Jurkat, Clone E6-1 (cell line): ENCODE measurements around the gene MON1A. TPM values are rescaled to one million over a fixed set of nuclear protein-coding genes. Genes with fewer than 3 reads are reported as not detected.
"Not testable (repeated sequence)": the region's sequence is repeated elsewhere in the genome, so short reads cannot be mapped to it uniquely, and the experiment has no call there.

Experiments used
- DNase-seq: peaks from one replicate; pipeline ENCODE4 v3.0.0-alpha.2; 2011; ENCODE audit warnings: low read depth, low spot score
- H3K4me3 ChIP-seq: 2 replicates; pipeline ENCODE4 v1.5.1; 2011; ENCODE audit warnings: mild to moderate bottlenecking, low read length, control low read depth, moderate library complexity
- polyA plus RNA-seq: library from polyadenylated mRNA; unstranded; fragments of >200 nt; gene quantifications from one replicate; pipeline ENCODE4 v1.2.1, GENCODE V29; 2012; ENCODE audit warnings: missing spikeins; ENCODE audit not compliant: insufficient read length, insufficient read depth

The MON1A gene, protein sequence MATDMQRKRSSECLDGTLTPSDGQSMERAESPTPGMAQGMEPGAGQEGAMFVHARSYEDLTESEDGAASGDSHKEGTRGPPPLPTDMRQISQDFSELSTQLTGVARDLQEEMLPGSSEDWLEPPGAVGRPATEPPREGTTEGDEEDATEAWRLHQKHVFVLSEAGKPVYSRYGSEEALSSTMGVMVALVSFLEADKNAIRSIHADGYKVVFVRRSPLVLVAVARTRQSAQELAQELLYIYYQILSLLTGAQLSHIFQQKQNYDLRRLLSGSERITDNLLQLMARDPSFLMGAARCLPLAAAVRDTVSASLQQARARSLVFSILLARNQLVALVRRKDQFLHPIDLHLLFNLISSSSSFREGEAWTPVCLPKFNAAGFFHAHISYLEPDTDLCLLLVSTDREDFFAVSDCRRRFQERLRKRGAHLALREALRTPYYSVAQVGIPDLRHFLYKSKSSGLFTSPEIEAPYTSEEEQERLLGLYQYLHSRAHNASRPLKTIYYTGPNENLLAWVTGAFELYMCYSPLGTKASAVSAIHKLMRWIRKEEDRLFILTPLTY
- polyA plus RNA-seq: 14.8 TPM

DNA sequence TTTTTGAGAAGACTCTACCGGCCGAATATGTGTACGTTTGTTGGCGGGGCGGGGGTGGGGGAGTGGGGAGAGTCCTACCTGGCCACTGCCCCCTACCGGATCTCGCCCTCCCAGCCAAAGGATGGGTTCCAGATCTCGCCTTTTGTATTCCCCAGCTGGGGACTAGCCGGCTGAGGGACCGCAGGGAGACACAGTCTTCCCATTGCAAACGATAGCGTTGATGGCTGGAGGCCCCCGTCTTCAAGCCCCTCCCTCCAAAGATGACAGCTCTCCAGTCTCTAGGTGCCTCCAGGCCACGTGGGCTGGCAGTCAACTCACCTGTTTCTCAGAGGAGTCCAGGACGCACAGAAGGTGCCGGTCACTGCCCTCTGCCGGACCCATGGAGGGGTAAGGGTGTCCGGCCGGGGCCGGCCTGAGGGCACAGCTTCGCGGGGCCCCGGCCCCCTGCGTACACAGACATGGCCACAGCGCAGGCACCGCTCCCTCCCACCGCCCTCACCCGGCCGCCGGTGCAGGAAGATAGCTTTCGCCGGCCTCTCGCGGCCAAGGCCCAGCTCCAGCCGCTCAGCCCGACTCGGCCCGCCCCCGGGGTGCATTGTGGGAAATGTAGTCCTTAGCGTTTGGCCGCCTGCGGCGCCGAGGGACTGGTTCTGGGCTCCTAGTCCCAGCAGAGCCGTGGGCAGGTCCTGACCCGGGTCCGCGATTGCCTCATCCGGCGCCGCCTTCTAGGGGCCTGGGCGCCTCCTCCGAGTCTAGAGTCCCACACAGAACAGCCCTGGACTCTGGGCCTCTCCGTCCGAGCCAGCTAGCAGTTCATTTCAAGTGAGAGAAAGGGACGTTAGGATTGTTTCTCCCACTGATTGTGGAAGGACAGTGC lies at the start of gene MON1A:
Gene MON1A, minus strand, starts transcription at position 521 of the 877 bp plus-strand sequence. CDS start 16,465 bp downstream, outside the sequence.
- peak within 1 kb of the TSS; percentile 88 for H3K4me3 ChIP-seq
- DNase-seq: peak; percentile 35

DNA sequence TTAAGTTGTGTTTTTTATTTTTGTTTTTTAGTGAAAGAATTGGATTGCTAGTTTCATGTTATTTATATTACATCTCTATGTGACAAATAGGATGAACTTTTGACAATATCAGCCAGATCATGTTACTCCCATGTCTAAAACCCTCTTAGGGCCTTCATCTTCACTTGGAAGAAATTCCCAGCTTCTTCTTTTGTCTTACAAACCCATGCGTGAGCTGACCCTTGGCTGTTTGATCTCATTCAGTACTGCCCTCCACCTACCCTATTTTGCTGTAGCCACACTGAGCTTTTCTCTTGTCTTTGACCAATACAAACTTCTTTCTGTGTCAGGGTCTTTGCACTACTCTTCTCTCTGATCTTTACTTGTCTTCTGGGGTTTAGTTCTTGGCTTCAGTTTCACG lies 47.3 kb upstream of the MON1A start:
- H3K4me3 ChIP-seq: no peak overlapping the region
- no peak for DNase-seq

DNA sequence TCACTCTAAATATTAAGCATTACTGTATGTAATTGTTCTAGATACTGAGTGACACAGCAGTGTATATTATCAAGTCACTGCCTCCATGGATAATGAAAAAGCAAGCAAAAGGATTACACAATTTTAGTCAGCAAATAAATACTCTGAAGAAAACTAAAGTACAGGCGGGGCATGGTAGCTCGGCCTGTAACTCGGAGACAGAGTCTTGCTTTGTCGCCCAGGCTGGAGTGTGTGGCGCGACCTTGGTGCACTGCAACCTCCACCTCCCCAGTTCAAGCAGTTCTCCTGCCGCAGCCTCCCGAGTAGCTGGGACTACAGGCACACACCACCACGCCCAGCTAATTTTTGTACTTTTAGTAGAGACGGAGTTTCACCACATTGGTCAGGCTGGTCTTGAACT lies 43.0 kb upstream of the MON1A start:
- no peak overlapping the region for H3K4me3 ChIP-seq
- DNase-seq: no peak

DNA sequence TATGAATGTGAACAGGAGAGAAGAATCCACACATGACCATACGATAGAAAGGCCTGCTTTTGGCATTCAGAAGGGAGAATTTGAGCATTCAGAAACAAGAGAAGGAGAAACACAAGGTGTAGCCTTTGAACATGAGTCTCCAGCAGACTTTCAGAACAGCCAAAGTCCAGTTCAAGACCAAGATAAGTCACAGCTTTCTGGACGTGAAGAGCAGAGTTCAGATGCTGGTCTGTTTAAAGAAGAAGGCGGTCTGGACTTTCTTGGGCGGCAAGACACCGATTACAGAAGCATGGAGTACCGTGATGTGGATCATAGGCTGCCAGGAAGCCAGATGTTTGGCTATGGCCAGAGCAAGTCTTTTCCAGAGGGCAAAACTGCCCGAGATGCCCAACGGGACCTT lies 38.7 kb upstream of the MON1A start:
- no peak overlapping the region for H3K4me3 ChIP-seq
- DNase-seq: no peak

DNA sequence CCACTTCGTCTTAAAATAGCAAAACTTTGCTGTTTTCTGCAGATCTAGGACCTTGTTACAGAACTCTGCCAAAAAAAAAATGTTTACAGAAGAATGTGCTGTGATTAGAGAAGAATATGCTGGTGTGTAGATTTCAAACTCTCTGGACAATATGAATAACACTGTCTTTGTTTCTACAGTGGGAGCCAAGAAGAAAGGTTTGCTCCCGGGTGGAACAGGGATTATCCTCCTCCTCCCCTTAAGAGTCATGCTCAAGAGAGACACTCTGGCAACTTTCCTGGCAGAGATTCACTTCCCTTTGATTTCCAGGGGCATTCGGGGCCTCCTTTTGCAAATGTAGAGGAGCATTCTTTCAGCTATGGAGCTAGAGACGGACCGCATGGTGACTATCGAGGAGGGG lies 37.7 kb upstream of the MON1A start:
- no peak for DNase-seq
- H3K4me3 ChIP-seq: no peak overlapping the region

DNA sequence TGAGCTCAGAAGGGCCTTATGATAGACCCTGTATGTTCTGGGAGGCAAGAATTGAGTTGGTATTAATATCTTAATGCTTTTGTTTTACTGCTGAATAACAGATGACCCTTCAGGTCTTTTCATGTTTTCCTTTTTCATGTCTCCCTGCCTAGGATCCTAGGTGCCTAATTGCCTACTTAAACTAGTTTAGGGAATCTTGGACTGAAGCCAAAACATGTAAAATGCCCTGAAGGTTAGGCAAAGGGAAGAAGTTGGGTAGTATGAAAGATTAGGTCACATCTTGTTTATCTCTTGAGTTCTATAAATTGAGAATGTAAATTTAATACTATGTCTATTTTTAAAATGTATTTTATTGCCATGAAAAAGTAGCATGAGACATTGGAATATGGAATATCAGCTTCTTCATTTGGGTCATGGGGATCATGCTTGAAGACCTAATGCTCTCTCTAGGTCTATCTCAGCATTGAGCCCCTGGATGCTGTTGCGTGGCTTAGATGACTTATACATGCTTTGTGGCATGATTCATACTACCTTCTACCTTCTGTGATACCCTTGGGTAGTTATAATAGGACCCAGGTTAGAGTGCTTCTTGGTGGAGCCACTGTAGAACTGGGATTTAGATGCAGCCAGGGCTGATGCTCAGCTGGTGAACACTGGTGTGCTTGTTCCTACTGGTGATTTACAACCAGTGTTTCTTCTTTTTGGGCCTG lies 36.8 kb upstream of the MON1A start:
- no peak overlapping the region for H3K4me3 ChIP-seq
- no peak for DNase-seq

DNA sequence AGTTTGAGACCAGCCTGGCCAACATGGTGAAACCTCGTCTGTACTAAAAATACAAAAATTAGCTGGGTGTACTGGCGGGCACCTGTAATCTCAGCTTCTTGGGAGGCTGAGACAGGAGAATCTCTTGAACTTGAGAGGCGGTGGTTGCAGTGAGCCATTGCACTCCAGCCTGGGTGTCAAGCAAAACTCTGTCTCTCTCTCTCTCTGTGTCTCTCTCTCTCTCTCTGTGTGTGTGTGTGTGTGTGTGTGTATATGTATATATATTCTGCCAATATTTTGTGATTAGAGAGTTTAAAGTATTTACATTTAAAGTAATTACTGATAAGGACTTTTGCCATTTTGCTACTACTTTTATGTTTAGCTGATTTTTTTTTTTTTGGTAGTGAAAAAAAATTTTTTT lies 26.0 kb upstream of the MON1A start:
- H3K4me3 ChIP-seq: no peak overlapping the region
- DNase-seq: no peak

DNA sequence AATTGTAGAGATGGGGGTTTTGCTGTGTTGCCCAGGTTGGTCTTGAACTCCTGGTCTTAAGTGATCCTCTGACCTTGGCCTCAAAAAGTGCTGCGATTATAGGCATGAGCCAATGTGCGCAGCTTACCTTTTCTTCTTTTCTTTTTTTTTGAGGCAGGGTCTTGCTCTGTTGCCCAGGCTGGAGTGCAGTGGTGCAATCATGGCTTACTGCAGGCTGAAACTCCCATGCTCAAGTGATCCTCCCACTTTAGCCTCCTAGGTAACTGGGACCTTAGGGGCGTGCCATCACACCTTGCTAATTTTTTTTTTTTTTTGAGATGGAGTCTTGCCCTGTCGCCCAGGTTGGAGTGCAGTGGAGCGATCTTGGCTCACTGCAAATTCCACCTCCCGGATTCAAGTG lies 23.3 kb upstream of the MON1A start:
- no peak overlapping the region for H3K4me3 ChIP-seq
- no peak for DNase-seq

DNA sequence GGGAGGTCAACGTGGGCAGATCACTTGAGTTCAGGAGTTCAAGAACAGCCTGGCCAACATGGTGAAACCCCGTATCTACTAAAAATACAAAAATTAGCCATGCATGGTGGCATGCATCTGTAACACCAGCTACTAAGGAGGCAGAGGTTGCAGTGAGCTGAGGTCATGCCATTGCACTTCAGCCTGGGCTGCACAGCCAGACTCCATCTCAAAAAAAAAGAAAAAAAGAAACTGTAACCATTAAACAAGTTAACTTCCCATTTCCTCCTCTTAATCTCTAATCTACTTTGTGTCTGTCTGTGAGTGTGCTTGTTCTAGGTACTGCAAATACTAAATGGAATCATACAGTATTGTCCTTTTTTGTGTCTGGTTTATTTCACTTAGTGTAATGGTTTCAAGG lies 13.0 kb upstream of the MON1A start:
- H3K4me3 ChIP-seq: no peak overlapping the region
- DNase-seq: no peak

DNA sequence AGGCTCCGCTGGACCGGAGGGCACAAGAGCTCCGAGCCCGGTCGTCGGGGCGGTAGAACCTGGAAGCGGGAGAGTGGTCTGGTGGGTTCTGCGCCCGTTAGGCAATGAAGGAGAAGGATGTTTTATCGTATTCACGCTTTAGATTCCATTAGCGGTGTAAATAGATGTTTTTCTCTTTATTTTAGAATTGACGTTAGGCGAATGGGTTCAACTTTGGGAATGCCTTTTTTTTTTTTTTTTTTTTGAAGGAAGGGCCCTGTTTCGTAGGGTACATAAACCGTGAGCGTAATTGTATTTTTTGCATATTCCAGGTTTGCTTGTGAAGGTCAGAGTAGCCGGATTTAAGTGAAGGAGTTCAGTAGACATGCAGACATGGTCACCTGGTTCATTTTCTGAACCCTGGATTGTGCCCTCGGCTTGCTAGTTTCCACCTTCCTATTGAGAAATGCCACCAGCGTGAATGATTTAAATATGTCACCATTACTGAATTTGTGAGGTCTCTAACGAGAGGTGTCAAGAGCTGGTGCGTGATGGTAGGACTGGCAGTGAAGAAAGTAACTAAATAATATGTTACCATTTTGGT lies 11.1 kb upstream of the MON1A start:
- no peak for DNase-seq
- peak overlapping the region; percentile 95 for H3K4me3 ChIP-seq

DNA sequence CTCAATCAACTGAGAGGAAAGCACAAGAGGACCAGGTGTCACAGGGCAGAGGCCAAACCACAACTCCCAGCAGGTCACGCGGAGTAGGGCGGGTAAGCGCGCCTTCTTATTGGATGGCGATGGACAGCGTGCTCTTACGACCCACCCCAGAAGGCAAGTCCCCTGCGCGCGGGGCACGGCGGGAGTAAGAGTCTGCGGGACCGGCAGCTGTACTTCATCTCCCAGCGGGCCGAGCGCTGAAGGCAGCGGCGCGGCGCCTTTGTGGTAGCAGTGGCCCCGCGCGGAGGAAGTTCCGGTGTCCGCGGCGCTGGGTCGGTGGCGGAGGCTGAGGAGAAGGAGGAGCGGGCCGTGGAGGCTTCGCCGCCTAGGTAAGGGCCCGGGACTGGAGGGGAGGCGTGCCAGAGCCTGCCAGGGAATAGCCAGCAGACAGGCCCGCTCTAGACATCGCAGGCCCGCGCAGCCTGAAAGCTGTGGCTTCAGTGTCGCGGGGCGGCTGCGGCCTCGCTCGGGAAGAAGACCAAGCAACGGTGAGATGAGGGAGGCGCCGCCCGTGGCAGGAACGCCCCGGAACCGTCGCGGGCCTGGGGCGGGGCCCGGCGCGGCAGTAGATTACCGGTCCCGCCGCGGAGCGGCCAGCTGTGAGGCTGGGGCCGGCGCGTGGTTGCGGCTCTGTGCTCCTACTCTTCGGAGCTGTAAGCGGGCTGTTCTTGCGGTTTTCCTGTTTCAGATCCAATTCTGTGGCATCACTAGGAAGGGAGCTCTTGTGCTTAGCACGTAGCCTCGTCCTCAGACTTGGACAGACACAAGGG lies 10.5 kb upstream of the MON1A start, which contains the start of gene RBM6:
Gene RBM6, plus strand, starts transcription at position 293 of the 809 bp plus-strand sequence. CDS start 22,492 bp downstream, outside the sequence.
- peak within 1 kb of the TSS; percentile 95 for H3K4me3 ChIP-seq
- DNase-seq: peak; percentile 99

DNA sequence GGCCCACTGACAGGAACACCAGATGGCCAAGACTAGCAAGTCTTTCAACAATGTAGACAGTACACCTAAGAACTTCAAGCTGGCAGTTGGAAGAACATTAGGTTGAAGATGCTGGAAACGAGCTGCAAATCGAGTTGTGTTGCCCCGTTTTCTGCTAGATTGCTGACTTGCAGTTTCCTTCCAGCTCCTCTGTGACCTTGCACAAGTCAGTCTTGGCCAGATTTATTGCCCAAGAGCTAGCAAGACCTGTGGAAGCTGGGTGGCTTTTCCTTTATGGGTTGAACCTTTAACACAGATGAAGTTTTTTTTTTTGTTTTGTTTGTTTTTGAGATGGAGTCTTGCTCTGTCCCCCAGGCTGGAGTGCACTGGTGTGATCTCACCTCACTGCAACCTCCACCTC lies 7.5 kb upstream of the MON1A start:
- DNase-seq: no peak
- no peak overlapping the region for H3K4me3 ChIP-seq

DNA sequence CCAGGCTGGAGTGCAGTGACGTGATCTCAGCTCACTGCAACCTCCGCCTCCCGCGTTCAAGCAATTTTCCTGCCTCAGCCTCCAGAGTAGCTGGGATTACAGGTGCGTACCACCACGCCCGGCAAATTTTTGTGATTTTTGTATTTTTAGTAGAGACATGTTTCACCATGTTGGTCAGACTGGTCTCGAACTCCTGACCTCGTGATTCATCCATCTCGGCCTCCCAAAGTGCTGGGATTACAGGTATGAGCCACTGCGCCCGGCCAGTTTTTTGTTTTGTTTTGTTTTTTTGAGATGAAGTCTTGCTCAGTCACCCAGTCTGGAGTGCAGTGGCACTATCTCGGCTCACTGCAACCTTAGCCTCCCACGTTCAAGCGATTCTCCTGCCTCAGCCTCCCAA lies 2.7 kb upstream of the MON1A start:
- DNase-seq, H3K4me3 ChIP-seq: not testable (repeated sequence)

DNA sequence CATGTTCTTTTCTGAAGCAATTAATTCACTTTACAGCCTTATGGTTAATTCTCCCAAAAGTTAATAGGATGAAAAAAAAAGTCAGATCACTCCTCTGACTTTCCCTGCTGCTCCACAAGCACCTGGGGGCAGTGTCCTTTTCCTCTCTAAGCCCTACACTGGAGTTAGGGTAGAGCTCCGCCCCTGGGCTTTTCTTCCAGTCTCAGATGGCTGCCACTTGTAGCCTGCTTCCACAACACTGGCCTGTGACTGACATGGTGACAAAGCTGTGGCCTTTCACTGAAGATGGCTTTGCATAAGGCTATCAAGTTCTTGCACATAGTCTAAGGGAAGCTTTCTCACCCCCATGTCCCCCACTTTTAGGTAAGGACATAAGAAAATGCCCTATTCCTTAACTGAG lies 1.3 kb upstream of the MON1A start:
- DNase-seq: no peak
- H3K4me3 ChIP-seq: no peak overlapping the region

DNA sequence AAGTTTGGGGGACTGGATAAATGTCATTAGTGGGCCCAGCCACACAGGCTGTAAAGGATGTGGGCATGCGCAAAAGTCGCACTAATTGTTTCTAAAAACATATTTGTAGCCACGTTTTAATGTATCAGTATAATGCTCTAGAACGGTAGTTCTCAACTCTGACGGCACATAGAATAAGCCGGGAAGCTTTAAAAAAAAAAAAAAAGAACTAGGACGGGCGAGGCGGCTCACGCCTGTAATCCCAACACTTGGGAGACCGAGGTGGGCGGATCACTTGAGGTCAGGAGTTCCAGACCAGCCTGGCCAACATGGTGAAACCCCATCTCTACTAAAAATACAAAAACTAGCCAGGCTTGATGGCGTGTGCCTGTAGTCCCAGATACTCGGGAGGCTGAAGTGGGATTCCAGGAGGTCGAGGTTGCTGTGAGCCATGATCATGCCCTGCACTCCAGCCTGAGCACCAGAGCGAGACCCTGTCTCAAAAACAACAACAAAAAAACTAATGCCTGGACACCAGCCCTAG lies 618 bp upstream of the MON1A start:
- DNase-seq: no peak
- peak overlapping the region; percentile 88 for H3K4me3 ChIP-seq

DNA sequence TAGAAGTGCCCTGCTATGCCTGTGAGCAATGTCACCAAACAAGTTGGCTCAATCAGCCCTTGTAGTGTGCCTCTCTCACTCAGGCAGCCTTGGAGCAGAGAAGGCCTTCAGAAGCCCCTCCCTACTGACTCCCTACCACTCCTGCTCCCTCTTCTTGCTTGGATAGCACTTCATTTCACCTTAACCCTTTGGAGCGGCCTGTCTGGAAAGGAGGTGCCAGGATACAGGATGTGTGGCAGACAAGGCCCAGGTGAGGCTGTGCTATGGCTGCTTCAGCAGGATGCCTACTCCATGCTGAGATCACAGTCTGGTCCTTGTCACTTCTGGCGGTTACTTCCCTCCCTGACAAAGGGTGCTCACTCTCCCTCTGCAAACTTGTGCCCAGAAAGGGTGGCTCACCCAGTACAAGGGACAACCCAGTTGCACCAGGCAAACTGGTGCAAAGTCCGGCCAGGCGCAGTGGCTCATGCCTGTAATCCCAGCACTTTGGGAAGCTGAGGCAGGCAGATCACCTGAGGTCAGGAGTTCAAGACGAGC lies 1.1 kb downstream of the MON1A start:
- H3K4me3 ChIP-seq: no peak overlapping the region
- no peak for DNase-seq

DNA sequence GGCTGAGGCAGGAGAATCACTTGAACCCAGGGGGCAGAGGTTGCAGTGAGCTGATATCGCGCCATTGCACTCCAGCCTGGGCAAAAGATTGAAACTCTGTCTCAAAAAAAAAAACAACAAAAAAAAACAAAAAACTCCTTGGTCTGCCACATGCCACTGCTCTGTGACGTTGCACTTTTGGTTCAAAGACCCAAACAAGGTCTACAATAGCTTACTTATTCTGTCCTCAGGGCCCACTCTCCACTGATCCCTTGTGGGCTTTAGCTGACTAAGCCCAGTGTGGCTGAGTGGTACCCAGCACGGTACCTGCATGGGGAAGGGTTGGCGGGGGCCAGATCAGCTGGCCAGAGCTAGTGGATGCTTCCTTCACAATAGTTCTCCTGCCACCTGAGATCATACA lies 1.8 kb downstream of the MON1A start:
- no peak for DNase-seq
- no peak overlapping the region for H3K4me3 ChIP-seq
